Measurements from ENCODE around the gene CYBRD1.
A peak's percentile ranks its signal among the peaks of the same experiment; 100 is the strongest.

CYBRD1 gene

DNA sequence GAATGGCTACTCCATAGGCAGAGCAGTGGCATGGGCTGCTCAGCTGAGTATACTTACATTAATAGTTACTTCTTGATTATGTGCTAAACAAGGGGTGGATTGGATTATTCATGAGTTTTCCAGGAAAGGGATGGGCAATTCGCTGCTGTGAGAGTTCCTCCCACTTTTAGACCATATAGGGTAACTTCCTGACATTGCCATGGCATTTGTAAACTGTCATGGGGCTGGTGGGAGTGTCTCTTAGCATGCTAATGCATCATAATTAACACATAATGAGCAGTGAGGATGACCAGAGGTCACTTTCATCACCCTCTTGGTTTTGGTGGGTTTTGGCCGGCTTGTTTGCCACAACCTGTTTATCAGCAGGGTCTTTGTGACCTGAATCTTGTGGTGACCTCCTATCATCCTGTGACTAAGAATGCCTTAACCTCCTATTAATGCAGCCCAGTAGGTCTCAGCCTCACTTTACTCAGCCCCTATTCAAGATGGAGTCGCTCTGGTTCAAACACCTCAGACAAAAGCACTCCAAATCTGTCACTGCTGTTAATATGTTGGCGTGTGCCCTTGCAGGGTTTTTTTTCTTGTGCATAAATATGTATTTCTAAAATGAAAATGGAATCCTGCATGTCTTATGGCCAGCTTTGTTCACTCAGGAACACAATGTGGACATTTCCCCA is 56.0 kb downstream of the CYBRD1 start:
- DNase-seq (ENCODE audit: low spot score in 2 of 2) = no peak
- in situ Hi-C loops (cut with MboI; ENCODE audit: low sequenced_read_pairs) = no loop called here
- Histone ChIP-seq H3K36me3 (replicated peaks) (no peaks in the 10 kb centered on the region), H3K27me3 (ENCODE audit: low read depth) (no peaks in the 10 kb centered on the region), H3K9me3 (no peaks in the 10 kb centered on the region), H3K4me1 (no peaks in the 10 kb centered on the region), H3K4me3 (no peak overlapping the region)

DNA sequence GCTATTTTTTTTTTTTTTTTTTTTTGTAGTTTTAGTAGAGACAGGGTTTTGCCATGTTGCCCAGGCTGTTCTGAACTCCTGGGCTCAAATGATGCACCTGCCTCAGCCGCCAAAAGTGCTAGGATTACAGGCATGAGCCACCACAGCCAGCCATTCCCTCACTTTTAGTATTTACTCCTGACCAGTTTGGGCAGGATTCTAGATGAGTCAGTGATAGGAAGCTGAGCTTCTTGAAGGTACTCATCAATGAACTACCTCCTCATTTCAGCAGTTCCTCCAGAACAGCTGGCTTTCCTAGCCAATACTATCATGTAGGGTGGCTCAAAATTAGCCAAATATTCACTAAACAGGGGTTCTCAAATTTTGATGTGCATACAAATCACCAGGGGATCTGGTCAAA is 57.2 kb downstream of the CYBRD1 start:
- H3K9me3 ChIP-seq = no peaks in the 10 kb centered on the region
- no peaks in the 10 kb centered on the region for H3K36me3 ChIP-seq (replicated peaks)
- in situ Hi-C loops (cut with MboI; ENCODE audit: low sequenced_read_pairs) = no loop called here
- no peaks in the 10 kb centered on the region for H3K27me3 ChIP-seq (ENCODE audit: low read depth)
- no peaks in the 10 kb centered on the region for H3K4me1 ChIP-seq
- no peak for DNase-seq (ENCODE audit: low spot score in 2 of 2)
- no peak overlapping the region for H3K4me3 ChIP-seq

DNA sequence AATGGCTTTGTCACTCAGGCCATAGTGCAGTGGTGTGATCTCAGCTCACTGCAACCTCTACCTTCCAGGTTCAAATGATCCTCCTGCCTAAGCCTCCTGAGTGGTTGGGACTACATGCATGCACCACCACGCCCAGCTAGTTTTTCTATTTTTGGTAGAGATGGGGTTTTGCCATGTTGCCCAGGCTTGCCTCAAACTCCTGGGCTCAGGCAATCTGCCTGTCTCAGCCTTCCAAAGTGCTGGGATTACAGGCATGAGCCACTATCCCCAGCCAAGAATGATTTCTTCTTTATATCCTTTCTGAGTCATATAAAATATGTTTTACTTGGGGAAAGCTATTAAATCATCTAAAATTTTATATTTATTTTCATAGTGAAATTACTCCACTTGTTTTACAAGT is 61.3 kb downstream of the CYBRD1 start:
- no peaks in the 10 kb centered on the region for H3K36me3 ChIP-seq (replicated peaks)
- H3K9me3 ChIP-seq = no peaks in the 10 kb centered on the region
- in situ Hi-C loops (cut with MboI; ENCODE audit: low sequenced_read_pairs) = loop anchor here (10.0 kb wide), 1 partner anchor 521 kb away; the partner anchor contains the start of gene DLX2
- no peak for DNase-seq (ENCODE audit: low spot score in 2 of 2)
- H3K4me3 ChIP-seq = no peak overlapping the region
- H3K27me3 ChIP-seq (ENCODE audit: low read depth) = no peaks in the 10 kb centered on the region
- H3K4me1 ChIP-seq = no peaks in the 10 kb centered on the region

- H3K36me3 ChIP-seq (replicated peaks) = no peaks in the 10 kb centered on the region
These were observed 61.7 kb downstream of the CYBRD1 start for GRCh38 chr2:171584001-171584400.

DNA sequence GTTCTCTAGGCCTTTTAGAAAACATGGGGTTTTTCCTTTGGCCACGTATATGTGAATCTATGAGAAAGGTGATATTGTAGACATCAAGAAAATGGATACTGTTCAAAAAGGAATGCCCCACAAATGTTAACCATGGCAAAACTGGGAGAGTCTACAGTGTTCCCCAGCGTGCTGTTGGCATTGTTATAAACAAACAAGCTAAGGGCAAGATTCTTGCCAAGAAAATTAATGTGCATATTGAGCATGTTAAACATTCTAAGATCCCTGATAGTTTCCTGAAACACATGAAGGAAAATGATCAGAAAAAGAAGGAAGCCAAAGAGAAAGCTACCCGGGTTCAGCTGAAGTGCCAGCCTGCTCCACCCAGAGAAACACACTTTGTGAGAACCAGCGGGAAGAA is 64.9 kb downstream of the CYBRD1 start:
- in situ Hi-C loops (cut with MboI; ENCODE audit: low sequenced_read_pairs) = loop anchor here (10.0 kb wide), 1 partner anchor 518 kb away; the partner anchor contains the start of gene DLX2
- H3K36me3 ChIP-seq (replicated peaks) = no peaks in the 10 kb centered on the region
- no peaks in the 10 kb centered on the region for H3K27me3 ChIP-seq (ENCODE audit: low read depth)
- H3K4me1 ChIP-seq = peaks cover 5% of the 10 kb centered on the region
- H3K4me3 ChIP-seq = no peak overlapping the region
- H3K9me3 ChIP-seq = no peaks in the 10 kb centered on the region
- no peak for DNase-seq (ENCODE audit: low spot score in 2 of 2)

More at GRCh38 chr2:171584001-171584400, 61.7 kb downstream of the CYBRD1 start:
- no peak for DNase-seq (ENCODE audit: low spot score in 2 of 2)
- H3K4me3 ChIP-seq = no peak overlapping the region
- H3K4me1 ChIP-seq = no peaks in the 10 kb centered on the region
- no peaks in the 10 kb centered on the region for H3K27me3 ChIP-seq (ENCODE audit: low read depth)
- in situ Hi-C loops (cut with MboI; ENCODE audit: low sequenced_read_pairs) = loop anchor here (10.0 kb wide), 1 partner anchor 521 kb away; the partner anchor contains the start of gene DLX2
- H3K9me3 ChIP-seq = no peaks in the 10 kb centered on the region

GRCh38 chr2:171587567-171587966 is 65.3 kb downstream of the CYBRD1 start:
- no peaks in the 10 kb centered on the region for H3K27me3 ChIP-seq (ENCODE audit: low read depth)
- no peaks in the 10 kb centered on the region for H3K9me3 ChIP-seq
- in situ Hi-C loops (cut with MboI; ENCODE audit: low sequenced_read_pairs) = loop anchor here (10.0 kb wide), 1 partner anchor 517 kb away; the partner anchor contains the start of gene DLX2
- H3K36me3 ChIP-seq (replicated peaks) = no peaks in the 10 kb centered on the region
- no peak for DNase-seq (ENCODE audit: low spot score in 2 of 2)
- peaks cover 9% of the 10 kb centered on the region for H3K4me1 ChIP-seq
- no peak overlapping the region for H3K4me3 ChIP-seq

DNA sequence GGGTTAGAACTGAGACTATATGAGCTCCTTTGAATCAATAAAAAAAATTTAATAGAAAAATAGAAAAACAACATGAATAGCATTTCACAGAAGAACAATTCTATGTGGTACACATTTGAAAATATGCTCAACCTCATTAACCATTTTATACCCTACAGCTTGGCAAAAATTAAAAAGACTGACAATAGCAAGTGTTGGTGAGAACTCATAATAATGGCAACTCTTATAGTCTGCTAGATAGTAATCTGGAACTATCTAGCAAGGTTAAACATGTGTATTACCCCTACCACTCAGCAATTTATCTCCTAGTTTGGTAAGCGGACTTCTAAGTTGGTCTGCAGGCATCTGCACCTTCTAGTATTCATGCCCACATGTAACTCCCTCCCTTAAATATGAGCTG is 67.8 kb downstream of the CYBRD1 start:
- H3K36me3 ChIP-seq (replicated peaks) = no peaks in the 10 kb centered on the region
- in situ Hi-C loops (cut with MboI; ENCODE audit: low sequenced_read_pairs) = no loop called here
- no peak for DNase-seq (ENCODE audit: low spot score in 2 of 2)
- H3K9me3 ChIP-seq = no peaks in the 10 kb centered on the region
- no peak overlapping the region for H3K4me3 ChIP-seq
- H3K27me3 ChIP-seq (ENCODE audit: low read depth) = no peaks in the 10 kb centered on the region
- H3K4me1 ChIP-seq = peaks cover 11% of the 10 kb centered on the region

DNA sequence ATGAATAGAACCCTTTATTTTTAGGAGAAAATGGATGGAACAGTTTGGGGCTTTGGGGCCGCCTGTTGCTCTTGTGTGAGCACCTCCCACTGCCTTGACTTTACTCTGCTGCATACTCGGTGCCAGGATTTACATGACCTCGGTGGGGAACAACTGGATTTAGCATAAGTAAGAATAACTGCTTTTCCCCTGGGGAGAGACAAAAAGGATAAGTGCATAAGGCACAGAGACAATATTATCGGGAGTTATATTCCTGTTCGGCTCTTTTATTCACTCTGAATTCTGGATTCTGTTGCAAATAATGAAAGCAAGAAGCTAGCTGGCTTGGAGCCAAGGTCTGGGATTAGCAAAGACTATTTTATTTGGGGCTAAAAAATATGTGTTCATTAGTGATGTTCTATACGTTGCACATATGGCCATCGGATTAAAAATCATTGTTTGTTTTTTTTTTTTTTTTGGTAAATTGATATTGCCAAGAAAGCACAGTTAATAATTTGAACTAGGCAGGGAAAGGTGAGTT is 69.8 kb downstream of the CYBRD1 start:
- Histone ChIP-seq H3K9me3 (no peaks in the 10 kb centered on the region), H3K4me1 (peaks cover 11% of the 10 kb centered on the region), H3K27me3 (ENCODE audit: low read depth) (no peaks in the 10 kb centered on the region), H3K36me3 (replicated peaks) (no peaks in the 10 kb centered on the region), H3K4me3 (no peak overlapping the region)
- in situ Hi-C loops (cut with MboI; ENCODE audit: low sequenced_read_pairs) = no loop called here
- DNase-seq (ENCODE audit: low spot score in 2 of 2) = peak; percentile 77 to 90

GRCh38 chr2:171595456-171595855 is 73.2 kb downstream of the CYBRD1 start:
- H3K9me3 ChIP-seq = no peaks in the 10 kb centered on the region
- in situ Hi-C loops (cut with MboI; ENCODE audit: low sequenced_read_pairs) = no loop called here
- DNase-seq (ENCODE audit: low spot score in 2 of 2) = no peak
- H3K36me3 ChIP-seq (replicated peaks) = no peaks in the 10 kb centered on the region
- H3K4me1 ChIP-seq = peaks cover 11% of the 10 kb centered on the region
- H3K27me3 ChIP-seq (ENCODE audit: low read depth) = no peaks in the 10 kb centered on the region
- H3K4me3 ChIP-seq = no peak overlapping the region

GRCh38 chr2:171595896-171596295 is 73.6 kb downstream of the CYBRD1 start:
- Histone ChIP-seq H3K4me3 (no peak overlapping the region), H3K36me3 (replicated peaks) (no peaks in the 10 kb centered on the region), H3K9me3 (no peaks in the 10 kb centered on the region), H3K4me1 (peaks cover 11% of the 10 kb centered on the region), H3K27me3 (ENCODE audit: low read depth) (no peaks in the 10 kb centered on the region)
- no peak for DNase-seq (ENCODE audit: low spot score in 2 of 2)
- in situ Hi-C loops (cut with MboI; ENCODE audit: low sequenced_read_pairs) = no loop called here

DNA sequence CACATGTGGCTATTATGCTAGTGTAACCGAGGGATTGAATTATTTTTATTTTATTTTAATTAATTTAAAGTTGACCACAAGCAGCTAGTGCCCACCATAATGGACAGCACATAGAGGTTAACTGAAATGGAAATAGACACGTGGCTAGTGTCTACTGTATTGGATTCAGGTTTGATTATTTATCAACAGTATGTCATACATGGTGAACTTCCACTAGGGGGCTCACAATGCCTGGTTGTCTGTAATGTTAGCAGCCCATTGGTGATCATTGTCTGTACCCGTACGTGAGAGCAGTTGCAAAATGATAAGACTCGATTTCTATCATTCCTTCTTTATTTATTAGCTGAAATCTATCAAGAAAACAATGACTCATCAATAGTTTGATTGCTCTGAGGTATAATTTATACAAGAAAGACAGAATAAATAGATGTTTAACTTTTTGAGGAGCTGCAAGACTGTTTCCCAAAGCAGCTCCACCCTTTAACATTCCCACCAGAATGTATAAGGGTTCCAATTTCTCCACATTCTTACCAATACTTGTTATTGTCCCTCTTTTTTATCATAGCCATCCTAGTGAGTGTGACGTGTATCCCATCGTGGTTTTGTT is 76.5 kb downstream of the CYBRD1 start:
- DNase-seq (ENCODE audit: low spot score in 2 of 2) = peak; percentile 75 to 84
- in situ Hi-C loops (cut with MboI; ENCODE audit: low sequenced_read_pairs) = no loop called here
- H3K9me3 ChIP-seq = no peaks in the 10 kb centered on the region
- H3K36me3 ChIP-seq (replicated peaks) = no peaks in the 10 kb centered on the region
- H3K4me1 ChIP-seq = peaks cover 7% of the 10 kb centered on the region
- H3K4me3 ChIP-seq = no peak overlapping the region
- no peaks in the 10 kb centered on the region for H3K27me3 ChIP-seq (ENCODE audit: low read depth)

DNA sequence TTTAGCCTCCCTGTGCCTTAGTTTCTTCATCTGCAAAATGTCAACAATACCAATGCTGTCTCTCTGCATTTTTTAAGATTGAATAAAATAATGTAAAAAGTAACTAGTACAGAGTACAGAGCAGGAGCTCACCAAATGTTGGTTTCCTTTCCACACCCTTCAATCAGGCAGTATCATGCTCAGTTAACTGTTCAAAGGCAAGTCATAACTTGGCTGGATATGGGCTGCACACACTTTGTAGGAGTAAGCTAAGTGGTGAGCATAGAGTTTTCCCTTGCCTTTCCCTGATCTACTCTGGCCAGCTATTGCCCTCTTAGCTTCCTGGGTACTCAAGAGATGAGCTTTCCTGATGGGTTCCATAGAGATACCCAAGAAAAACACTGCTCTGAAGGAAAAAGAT is 77.9 kb downstream of the CYBRD1 start:
- no peaks in the 10 kb centered on the region for H3K9me3 ChIP-seq
- in situ Hi-C loops (cut with MboI; ENCODE audit: low sequenced_read_pairs) = no loop called here
- no peaks in the 10 kb centered on the region for H3K27me3 ChIP-seq (ENCODE audit: low read depth)

DNA sequence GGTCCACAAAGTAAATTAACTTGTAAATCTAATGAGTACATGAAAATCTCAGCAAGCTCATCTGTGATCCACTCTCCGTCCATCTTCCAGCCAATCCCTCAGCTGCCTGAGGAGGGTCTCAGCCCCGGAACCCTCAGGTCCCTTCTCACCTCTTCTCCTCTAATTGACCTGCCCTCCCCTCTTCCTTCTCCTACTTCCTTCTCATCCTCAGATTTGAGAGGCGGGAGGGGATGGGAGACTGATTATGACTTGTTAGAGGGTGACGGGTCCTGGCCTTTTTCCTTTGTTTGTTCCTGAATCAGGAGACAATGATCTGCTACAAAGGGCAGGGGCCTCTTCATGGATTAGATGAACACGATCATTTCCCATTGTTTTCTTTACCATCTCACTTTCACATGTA is 80.1 kb downstream of the CYBRD1 start:
- H3K9me3 ChIP-seq = no peaks in the 10 kb centered on the region; the same call in 1 of the 2 replicates
- H3K4me1 ChIP-seq = peaks cover 7% of the 10 kb centered on the region
- no peaks in the 10 kb centered on the region for H3K36me3 ChIP-seq (replicated peaks)
- no peak overlapping the region for H3K4me3 ChIP-seq
- in situ Hi-C loops (cut with MboI; ENCODE audit: low sequenced_read_pairs) = no loop called here
- no peak for DNase-seq (ENCODE audit: low spot score in 2 of 2)
- H3K27me3 ChIP-seq (ENCODE audit: low read depth) = no peaks in the 10 kb centered on the region

More for the DNA sequence above, 77.9 kb downstream of the CYBRD1 start:
- H3K4me1 ChIP-seq = peaks cover 7% of the 10 kb centered on the region
- DNase-seq (ENCODE audit: low spot score in 2 of 2) = no peak
- no peaks in the 10 kb centered on the region for H3K36me3 ChIP-seq (replicated peaks)
- no peak overlapping the region for H3K4me3 ChIP-seq

Measured in HAP-1 (cell line).